Natural killer cell (primary cell): ENCODE data around the gene OBSCN. TPM values are rescaled to one million over a fixed set of nuclear protein-coding genes. Genes with fewer than 3 reads are reported as not detected.

Experiments used
- ATAC-seq, 3 donors: fragments of 150-1000 bp in 2 of 3; fragments of 200-7000 bp in 1 of 3; cut with Tn5 transposase; 1 replicate in 1 of 3; 2 replicates in 2 of 3; pipeline ENCODE4 v1.10.0; 2021; ENCODE audit warnings: mild to moderate bottlenecking in 2 of 3, moderate library complexity in 2 of 3
- DNase-seq, 2 donors: peaks; one replicate each; pipeline versions ENCODE4 v3.0.0 to v3.0.0-alpha.2; 2013 to 2021; ENCODE audit warnings: mixed read lengths in 1 of 2
- H3K27ac ChIP-seq: one replicate; pipeline ENCODE4 v1.5.1; 2013; ENCODE audit warnings: mild to moderate bottlenecking, low read length
- H3K27me3 ChIP-seq: one replicate; pipeline ENCODE4 v1.6.1; 2013; ENCODE audit warnings: low read length; ENCODE audit not compliant: control insufficient read depth, insufficient read depth
- H3K36me3 ChIP-seq: one replicate; pipeline ENCODE4 v1.6.1; 2013; ENCODE audit warnings: low read length; ENCODE audit not compliant: control insufficient read depth, insufficient read depth
- H3K4me1 ChIP-seq: one replicate; pipeline ENCODE4 v1.6.1; 2013; ENCODE audit warnings: low read length; ENCODE audit not compliant: control insufficient read depth, insufficient read depth
- H3K4me3 ChIP-seq: one replicate; pipeline ENCODE4 v1.5.1; 2013; ENCODE audit warnings: low read length
- H3K9me3 ChIP-seq: one replicate; pipeline ENCODE4 v1.6.1; 2013; ENCODE audit warnings: low read length; ENCODE audit not compliant: control insufficient read depth, insufficient read depth
- H3K27ac Mint-ChIP-seq, 2 donors: one replicate each; pipeline ENCODE4 v1.8.0; 2022; ENCODE audit warnings: mild to moderate bottlenecking in 2 of 2, mixed read lengths in 2 of 2, moderate library complexity in 1 of 2
- H3K27me3 Mint-ChIP-seq, 2 donors: one replicate each; pipeline ENCODE4 v1.8.0; 2022; ENCODE audit warnings: low read depth in 2 of 2, mixed read lengths in 2 of 2
- H3K36me3 Mint-ChIP-seq: one replicate; pipeline ENCODE4 v1.8.0; 2022; ENCODE audit warnings: mixed read lengths
- H3K4me1 Mint-ChIP-seq, 2 donors: one replicate each; pipeline ENCODE4 v1.8.0; 2022; ENCODE audit warnings: mixed read lengths in 2 of 2
- H3K4me3 Mint-ChIP-seq: one replicate; pipeline ENCODE4 v1.8.0; 2022; ENCODE audit warnings: mild to moderate bottlenecking, moderate library complexity, mixed read lengths
- H3K9me3 Mint-ChIP-seq, 2 donors: one replicate each; pipeline ENCODE4 v1.8.0; 2022; ENCODE audit warnings: mixed read lengths in 2 of 2
- WGBS: methylation state at CpG from one replicate; pipeline ENCODE4 v1.1.7; 2013; ENCODE audit warnings: missing lambda C conversion rate; ENCODE audit not compliant: insufficient coverage; 5-methylcytosine and 5-hydroxymethylcytosine counted together
- intact Hi-C: fragments of 100-400 bp; cut with micrococcal nuclease; formaldehyde crosslinking; loops from one replicate; pipeline ENCODE4 v1.14.2; 2022
- total RNA-seq, 4 donors: library from RNA; stranded (reverse); fragments of 120-200 nt in 1 of 4; gene quantifications; one replicate each; pipeline versions ENCODE4 v1.2.3 to v1.2.4, GENCODE V29; 2013 to 2022
- TF ChIP-seq, protein P1 (sequence below): fragments of 200-600 bp; IDR thresholded peaks from one replicate; pipeline ENCODE4 v1.8.0; 2022; ENCODE audit warnings: antibody characterized with exemption

OBSCN gene
- total RNA-seq, 3 donors from 2014 or later (not counting 1 experiment from before 2014, with no cell fraction given), result 9.6 to 30.0 (median 14.3) TPM

DNA sequence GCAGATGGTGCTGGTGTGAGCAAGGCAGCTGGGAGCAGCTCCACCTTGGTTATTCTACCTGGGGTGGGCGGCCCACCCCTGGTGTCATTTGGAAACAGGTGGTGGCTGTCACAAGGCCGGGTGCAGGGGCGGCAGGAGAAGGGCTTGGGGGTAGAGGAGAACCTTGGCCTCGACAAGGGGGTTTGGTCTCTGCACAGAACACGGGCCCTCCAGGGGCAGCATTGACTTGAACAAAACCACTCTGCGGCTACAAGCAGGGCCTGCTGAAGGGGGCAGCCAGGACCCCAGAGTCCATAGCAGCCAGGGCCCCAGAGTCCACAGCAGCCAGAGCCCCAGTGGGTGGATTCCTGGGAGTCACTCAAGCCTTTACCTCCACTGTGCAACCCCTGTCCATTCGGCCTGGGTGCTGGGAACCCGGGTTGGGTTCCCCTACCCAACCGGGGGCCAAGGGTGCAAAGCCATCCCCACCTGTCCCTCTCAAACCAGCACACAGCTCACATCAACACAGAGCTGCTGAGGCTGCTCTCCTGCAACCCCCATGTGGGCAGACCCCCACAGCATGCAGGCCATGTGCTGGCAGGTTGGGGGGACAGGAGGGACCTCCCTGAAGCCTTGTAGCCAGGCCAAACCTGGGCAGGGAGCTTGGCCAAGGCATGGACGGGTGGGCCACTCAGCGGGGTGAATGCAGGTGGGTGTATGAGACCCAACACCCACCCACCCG lies 191.1 kb downstream of the OBSCN start:
- no peaks in the 10 kb centered on the region for H3K9me3 Mint-ChIP-seq
- Histone ChIP-seq H3K27me3 (no peaks in the 10 kb centered on the region), H3K9me3 (no peaks in the 10 kb centered on the region), H3K27ac (no peak overlapping the region), H3K36me3 (peaks cover 68% of the 10 kb centered on the region), H3K4me3 (no peak overlapping the region), H3K4me1 (peaks cover 25% of the 10 kb centered on the region)
- TF ChIP-seq, protein P1, sequence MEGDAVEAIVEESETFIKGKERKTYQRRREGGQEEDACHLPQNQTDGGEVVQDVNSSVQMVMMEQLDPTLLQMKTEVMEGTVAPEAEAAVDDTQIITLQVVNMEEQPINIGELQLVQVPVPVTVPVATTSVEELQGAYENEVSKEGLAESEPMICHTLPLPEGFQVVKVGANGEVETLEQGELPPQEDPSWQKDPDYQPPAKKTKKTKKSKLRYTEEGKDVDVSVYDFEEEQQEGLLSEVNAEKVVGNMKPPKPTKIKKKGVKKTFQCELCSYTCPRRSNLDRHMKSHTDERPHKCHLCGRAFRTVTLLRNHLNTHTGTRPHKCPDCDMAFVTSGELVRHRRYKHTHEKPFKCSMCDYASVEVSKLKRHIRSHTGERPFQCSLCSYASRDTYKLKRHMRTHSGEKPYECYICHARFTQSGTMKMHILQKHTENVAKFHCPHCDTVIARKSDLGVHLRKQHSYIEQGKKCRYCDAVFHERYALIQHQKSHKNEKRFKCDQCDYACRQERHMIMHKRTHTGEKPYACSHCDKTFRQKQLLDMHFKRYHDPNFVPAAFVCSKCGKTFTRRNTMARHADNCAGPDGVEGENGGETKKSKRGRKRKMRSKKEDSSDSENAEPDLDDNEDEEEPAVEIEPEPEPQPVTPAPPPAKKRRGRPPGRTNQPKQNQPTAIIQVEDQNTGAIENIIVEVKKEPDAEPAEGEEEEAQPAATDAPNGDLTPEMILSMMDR, result no peak
- H3K4me1 Mint-ChIP-seq, result peaks cover 36 to 54% of the 10 kb centered on the region in 2 donors
- DNase-seq (no peak), ATAC-seq (no peak)
- intact Hi-C loops, result no loop called here
- H3K36me3 Mint-ChIP-seq, result no peaks in the 10 kb centered on the region
- H3K4me3 Mint-ChIP-seq, result no peak overlapping the region
- 94% methylated on average over 11 of the region's 12 CpGs for WGBS
- H3K27ac Mint-ChIP-seq, result no peak overlapping the region
- H3K27me3 Mint-ChIP-seq, result no peaks in the 10 kb centered on the region

DNA sequence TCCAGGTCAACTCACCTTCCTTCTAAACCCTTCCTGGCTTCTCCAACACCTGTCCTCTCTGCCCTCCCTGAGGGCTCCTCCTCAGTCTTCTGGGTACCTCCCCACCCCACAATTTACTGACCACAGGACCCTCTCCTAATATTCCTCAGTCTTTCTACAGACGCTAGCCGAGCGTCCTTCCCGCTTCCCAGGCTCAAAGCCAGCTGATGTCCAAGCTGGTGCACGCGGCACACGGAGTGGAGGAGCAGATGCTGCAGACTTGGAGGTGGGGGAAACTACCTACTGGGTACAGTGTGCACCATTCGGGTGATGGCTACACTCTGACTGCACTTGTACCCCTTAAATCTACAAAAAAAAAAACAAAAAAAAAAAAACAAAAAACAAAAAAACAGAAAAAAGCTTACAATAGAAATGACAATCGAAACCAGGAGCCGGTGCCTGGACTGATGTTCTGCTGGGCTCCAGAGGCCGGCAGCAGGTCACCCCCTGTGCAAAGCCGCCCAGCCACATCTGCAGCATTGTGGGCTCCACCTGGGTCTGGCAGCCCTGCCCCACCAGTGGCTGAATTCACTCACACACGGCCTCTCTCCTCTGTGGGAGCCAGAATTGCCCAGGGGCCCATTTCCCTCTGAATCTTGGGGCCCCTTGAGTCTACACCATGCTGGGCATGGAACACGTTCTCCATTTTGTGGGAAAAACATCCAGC lies 191.8 kb downstream of the OBSCN start:
- H3K4me1 ChIP-seq, result peaks cover 33% of the 10 kb centered on the region
- DNase-seq (no peak), ATAC-seq (no peak)
- Mint-ChIP-seq H3K4me1 (peaks cover 44 to 62% of the 10 kb centered on the region in 2 donors), H3K4me3 (no peak overlapping the region), H3K36me3 (no peaks in the 10 kb centered on the region), H3K9me3 (no peaks in the 10 kb centered on the region), H3K27ac (no peak overlapping the region), H3K27me3 (no peaks in the 10 kb centered on the region)
- peaks cover 62% of the 10 kb centered on the region for H3K36me3 ChIP-seq
- no peaks in the 10 kb centered on the region for H3K9me3 ChIP-seq
- WGBS, result over 99% methylated on average over 14 of the region's 14 CpGs
- no peak overlapping the region for H3K4me3 ChIP-seq
- intact Hi-C loops, result no loop called here
- TF ChIP-seq, protein P1, result no peak
- H3K27me3 ChIP-seq, result no peaks in the 10 kb centered on the region
- H3K27ac ChIP-seq, result no peak overlapping the region

DNA sequence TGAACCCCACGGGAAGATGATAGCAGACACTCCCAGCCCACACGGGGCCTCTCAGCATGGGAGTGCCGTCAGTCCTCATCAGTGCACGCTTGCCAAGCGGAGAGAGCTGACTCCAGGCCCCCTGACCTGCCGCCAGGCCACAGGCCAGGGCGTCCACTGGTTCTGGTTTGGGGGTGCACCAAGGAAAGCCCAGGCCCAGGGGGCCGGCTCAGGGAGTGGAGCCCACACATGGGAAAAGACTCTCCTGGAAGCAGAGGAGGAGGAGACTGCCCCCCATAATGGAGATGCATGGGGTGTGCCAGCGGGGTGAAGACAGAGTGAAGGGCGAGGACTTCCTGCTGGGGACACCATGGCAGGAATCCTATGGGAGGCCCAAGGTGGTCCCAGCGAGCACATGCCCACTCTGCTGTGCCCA lies 192.4 kb downstream of the OBSCN start:
- Histone ChIP-seq H3K4me3 (no peak overlapping the region), H3K27me3 (no peaks in the 10 kb centered on the region), H3K36me3 (peaks cover 57% of the 10 kb centered on the region), H3K27ac (no peak overlapping the region), H3K4me1 (peaks cover 37% of the 10 kb centered on the region), H3K9me3 (no peaks in the 10 kb centered on the region)
- no peak overlapping the region for H3K27ac Mint-ChIP-seq
- H3K4me1 Mint-ChIP-seq, result peaks cover 49 to 68% of the 10 kb centered on the region in 2 donors
- intact Hi-C loops, result no loop called here
- 98% methylated on average over 11 of the region's 11 CpGs for WGBS
- no peaks in the 10 kb centered on the region for H3K27me3 Mint-ChIP-seq
- TF ChIP-seq, protein P1, result no peak
- ATAC-seq, result no peak
- DNase-seq, result no peak
- H3K9me3 Mint-ChIP-seq, result no peaks in the 10 kb centered on the region
- no peaks in the 10 kb centered on the region for H3K36me3 Mint-ChIP-seq
- H3K4me3 Mint-ChIP-seq, result no peak overlapping the region
